Measurements from ENCODE around the gene DNAJC8.
A peak's percentile ranks its signal among the peaks of the same experiment; 100 is the strongest.

DNAJC8 gene

DNA sequence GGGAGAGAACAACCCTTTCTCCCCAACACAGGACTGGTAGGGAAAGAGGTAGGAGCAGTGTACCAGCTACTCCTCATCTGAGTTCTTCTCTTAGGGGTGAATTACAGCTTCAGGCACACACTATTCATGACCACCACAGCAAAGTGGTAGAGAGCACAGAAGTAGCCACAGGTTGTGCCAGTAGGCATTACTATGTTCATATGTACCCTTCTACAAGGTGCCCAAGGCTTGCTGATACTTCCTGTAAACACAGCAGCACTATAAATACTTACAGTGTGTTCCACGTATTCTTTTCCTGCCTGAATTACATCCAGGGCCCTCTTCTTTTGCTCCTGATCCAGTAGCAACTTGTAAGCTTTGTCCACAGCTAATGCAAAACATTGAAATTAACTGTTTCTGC, 23.1 kb downstream of the DNAJC8 start:
- TF ChIP-seq, protein P1, sequence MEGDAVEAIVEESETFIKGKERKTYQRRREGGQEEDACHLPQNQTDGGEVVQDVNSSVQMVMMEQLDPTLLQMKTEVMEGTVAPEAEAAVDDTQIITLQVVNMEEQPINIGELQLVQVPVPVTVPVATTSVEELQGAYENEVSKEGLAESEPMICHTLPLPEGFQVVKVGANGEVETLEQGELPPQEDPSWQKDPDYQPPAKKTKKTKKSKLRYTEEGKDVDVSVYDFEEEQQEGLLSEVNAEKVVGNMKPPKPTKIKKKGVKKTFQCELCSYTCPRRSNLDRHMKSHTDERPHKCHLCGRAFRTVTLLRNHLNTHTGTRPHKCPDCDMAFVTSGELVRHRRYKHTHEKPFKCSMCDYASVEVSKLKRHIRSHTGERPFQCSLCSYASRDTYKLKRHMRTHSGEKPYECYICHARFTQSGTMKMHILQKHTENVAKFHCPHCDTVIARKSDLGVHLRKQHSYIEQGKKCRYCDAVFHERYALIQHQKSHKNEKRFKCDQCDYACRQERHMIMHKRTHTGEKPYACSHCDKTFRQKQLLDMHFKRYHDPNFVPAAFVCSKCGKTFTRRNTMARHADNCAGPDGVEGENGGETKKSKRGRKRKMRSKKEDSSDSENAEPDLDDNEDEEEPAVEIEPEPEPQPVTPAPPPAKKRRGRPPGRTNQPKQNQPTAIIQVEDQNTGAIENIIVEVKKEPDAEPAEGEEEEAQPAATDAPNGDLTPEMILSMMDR (IDR thresholded peaks at IDR 0.05; ENCODE audit: low read depth, low read length, missing control alignments) = no peak
- H3K4me3 ChIP-seq (ENCODE audit: low read depth, low read length) = no peak overlapping the region
- DNase-seq (ENCODE audit: low read depth) = no peak
- in situ Hi-C loops (cut with HindIII; ENCODE audit: low sequenced_read_pairs) = no loop called here

DNA sequence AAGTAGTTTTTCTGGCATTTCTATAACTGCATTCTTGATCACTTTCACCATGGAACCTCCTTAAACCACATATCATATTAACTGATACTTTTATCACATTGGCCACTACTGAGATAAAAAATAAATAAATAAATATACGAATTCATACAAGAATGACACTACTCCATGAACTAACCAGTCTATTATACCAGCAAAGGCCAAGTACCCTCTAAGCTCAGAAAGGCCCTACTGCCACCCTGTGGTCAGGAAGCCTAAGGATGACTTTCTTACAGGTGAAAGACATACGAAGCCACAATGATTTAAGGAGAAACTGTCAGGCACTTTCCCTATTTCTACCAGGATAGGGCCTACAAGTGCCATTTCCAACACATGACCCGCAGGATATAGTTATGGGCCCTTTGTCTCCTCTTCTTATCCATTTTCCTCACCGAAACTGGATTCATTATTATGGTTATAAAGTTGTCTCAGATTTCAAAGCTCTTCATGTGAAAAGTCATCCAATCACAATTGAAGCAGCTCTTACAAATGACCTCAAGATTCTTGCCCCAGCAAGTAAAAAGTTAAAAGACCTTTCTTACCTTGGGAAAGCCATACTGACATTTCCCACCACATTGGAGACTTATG, 23.9 kb downstream of the DNAJC8 start:
- in situ Hi-C loops (cut with HindIII; ENCODE audit: low sequenced_read_pairs) = no loop called here
- TF ChIP-seq, protein P1 (IDR thresholded peaks at IDR 0.05; ENCODE audit: low read depth, low read length, missing control alignments) = peak; percentile 81
- peak; percentile 54 for DNase-seq (ENCODE audit: low read depth)
- H3K4me3 ChIP-seq (ENCODE audit: low read depth, low read length) = no peak overlapping the region

DNA sequence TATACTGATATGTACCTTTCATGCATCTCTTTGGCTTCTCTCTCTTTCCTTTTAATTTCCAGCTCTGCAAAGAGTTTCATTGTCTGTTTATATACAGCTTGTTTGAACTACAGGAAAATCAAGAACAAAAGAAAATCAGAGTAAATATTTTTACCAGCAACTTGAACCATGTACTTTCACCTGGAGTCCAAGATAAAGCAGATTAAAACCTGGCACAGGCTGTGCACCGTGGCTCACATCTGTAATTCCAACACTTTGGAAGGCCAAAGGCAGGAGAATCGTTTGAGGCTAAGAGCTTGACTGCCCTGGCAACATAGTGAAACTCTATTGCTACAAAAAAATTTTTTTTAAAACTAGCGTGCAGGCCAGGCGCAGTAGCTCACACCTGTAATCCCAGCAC, 27.6 kb downstream of the DNAJC8 start:
- no peak overlapping the region for H3K4me3 ChIP-seq (ENCODE audit: low read depth, low read length)
- TF ChIP-seq, protein P1 (IDR thresholded peaks at IDR 0.05; ENCODE audit: low read depth, low read length, missing control alignments) = no peak
- DNase-seq (ENCODE audit: low read depth) = no peak
- in situ Hi-C loops (cut with HindIII; ENCODE audit: low sequenced_read_pairs) = no loop called here

DNA sequence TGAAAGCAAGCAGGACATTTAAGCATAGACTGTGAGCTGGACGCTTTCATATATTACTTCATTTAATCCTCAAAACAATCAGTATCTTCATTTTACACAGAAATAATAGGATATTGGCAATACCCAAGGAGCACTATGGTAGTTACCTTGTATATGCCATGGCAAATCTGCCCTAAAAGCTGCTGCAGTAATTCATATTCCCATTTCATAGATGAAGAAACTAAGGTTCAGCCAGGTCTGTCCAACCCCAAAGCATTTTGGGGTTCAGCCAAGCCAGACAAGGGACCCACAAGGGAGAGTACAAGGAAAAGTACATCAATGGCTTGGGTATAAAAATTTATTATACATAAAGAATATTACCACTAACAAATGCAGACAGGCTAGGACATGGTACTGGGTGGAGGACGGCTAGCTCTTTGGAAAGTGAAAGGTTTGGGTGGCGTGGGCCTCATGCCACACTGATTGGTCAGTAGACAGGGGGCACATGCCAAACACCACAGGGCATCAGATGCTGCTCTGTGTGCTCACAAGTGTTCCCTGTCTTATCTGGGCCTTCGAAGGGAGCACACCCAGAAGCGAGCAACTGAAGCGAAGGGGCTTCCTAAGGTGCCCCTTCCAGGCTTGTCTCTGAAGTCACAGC, 32.5 kb downstream of the DNAJC8 start:
- in situ Hi-C loops (cut with HindIII; ENCODE audit: low sequenced_read_pairs) = no loop called here
- TF ChIP-seq, protein P1 (IDR thresholded peaks at IDR 0.05; ENCODE audit: low read depth, low read length, missing control alignments) = no peak
- H3K4me3 ChIP-seq (ENCODE audit: low read depth, low read length) = no peak overlapping the region
- no peak for DNase-seq (ENCODE audit: low read depth)

DNA sequence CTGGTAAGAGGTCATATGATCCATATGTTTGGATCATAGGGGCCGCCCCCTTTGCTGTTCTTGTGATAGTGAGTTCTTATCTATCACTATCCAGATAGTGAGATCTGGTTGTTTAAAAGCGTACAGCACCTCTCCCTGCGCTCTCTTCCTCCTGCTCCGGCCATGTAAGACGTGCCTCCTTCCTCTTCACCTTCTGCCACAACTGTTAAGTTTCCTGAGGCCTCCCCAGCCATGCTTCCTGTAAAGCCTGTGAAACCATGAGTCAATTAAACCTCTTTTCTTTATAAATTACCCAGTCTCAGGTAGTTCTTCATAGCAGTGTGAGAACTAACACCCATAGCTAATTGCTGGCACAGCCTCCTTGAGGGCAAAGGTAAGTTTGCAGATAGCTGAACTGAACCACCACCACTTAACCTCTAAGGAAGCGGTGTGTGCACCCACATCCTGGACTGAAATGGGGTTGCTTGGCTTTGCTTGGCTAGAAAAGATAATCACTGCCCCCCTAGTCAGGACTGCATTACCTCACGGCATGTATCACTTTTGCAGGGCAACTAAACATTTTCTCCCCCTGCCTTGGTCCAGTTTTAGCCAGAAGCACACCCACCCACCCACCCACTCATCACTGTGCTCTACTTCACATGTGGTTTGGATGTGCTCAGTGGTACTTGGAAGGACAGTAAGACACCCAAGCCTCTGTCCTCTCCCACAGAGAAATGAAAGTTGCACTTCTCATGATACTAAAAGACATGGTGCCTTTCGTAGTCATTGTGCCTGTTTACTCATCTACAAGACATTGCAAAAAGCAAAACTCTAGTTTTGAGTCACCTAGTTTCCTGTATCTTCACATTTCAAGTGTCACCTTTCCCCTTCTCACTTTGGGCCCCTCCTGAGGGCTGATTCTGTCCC, 33.2 kb downstream of the DNAJC8 start:
- no peak overlapping the region for H3K4me3 ChIP-seq (ENCODE audit: low read depth, low read length)
- TF ChIP-seq, protein P1 (IDR thresholded peaks at IDR 0.05; ENCODE audit: low read depth, low read length, missing control alignments) = no peak
- in situ Hi-C loops (cut with HindIII; ENCODE audit: low sequenced_read_pairs) = no loop called here
- no peak for DNase-seq (ENCODE audit: low read depth)

DNA sequence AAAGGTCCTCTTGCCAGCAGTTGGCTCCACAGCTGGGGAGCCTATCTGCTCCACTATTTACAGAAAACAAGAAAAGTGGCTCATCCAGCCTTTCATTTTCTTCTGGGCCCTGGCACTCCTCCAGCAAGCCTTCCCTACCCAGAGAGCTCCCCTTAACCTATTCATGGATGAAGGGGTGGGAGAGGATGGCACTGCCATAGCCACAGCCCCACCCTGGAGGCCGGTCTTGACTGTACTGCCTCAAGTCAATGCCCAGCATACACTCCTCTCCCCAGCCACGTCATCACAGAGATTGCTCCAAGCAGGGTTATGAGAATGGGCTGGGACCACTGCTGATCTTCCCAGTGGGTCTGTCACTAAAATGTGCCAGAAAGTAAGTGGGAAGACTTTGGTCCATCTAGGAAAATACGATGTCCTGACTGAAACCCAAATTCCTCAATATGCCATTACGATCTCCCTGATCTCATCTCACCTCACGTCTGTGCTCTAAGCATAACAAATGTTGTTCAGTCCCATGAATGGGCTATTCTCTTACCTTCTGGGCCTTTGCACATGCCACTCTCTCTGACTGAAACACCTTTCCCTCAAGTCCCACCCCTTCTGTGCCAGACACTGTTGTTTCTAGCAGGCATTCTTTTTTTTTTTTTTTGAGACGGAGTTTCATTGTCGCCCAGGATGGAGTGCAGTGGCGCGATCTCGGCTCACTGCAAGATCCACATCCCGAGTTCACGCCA, 35.0 kb downstream of the DNAJC8 start:
- H3K4me3 ChIP-seq (ENCODE audit: low read depth, low read length) = no peak overlapping the region
- in situ Hi-C loops (cut with HindIII; ENCODE audit: low sequenced_read_pairs) = no loop called here

More for the DNA sequence above, 35.0 kb downstream of the DNAJC8 start:
- TF ChIP-seq, protein P1 (IDR thresholded peaks at IDR 0.05; ENCODE audit: low read depth, low read length, missing control alignments) = no peak
- DNase-seq (ENCODE audit: low read depth) = no peak

Data from astrocyte of the cerebellum (primary cell).